Trophoblast cell (in vitro differentiated cells and primary cell): ENCODE measurements around the gene PPP1R9B.

Source experiments
- DNase-seq, 2 donors: peaks; one replicate each; pipeline ENCODE4 v3.0.0-alpha.2; 2016
- H2AFZ ChIP-seq: 2 replicates; pipeline ENCODE4 v1.6.1; 2013; ENCODE audit warnings: low read length, moderate library complexity, mild to moderate bottlenecking; ENCODE audit not compliant: insufficient read depth, poor library complexity
- H2AK5ac ChIP-seq: 2 replicates; pipeline ENCODE4 v1.6.1; 2013; ENCODE audit warnings: mild to moderate bottlenecking, low read length
- H2BK120ac ChIP-seq: 2 replicates; pipeline ENCODE4 v1.6.1; 2013; ENCODE audit warnings: low read length, mild to moderate bottlenecking, moderate library complexity; ENCODE audit not compliant: insufficient read depth, poor library complexity
- H2BK12ac ChIP-seq: 2 replicates; pipeline ENCODE4 v1.6.1; 2013; ENCODE audit warnings: mild to moderate bottlenecking, low read length, moderate library complexity
- H2BK5ac ChIP-seq: 2 replicates; pipeline ENCODE4 v1.6.1; 2013; ENCODE audit warnings: low read length, low read depth, moderate library complexity, mild to moderate bottlenecking; ENCODE audit not compliant: poor library complexity
- H3K14ac ChIP-seq: 2 replicates; pipeline ENCODE4 v1.6.1; 2013; ENCODE audit warnings: mild to moderate bottlenecking, low read length
- H3K18ac ChIP-seq: 2 replicates; pipeline ENCODE4 v1.6.1; 2013; ENCODE audit warnings: mild to moderate bottlenecking, low read length
- H3K23ac ChIP-seq: 2 replicates; pipeline ENCODE4 v1.6.1; 2013; ENCODE audit warnings: low read length
- H3K27ac ChIP-seq: 2 replicates; pipeline ENCODE4 v1.5.1; 2013; ENCODE audit warnings: low read depth, mild to moderate bottlenecking, inconsistent platforms, low read length, moderate library complexity
- H3K27me3 ChIP-seq: 2 replicates; pipeline ENCODE4 v1.6.1; 2013; ENCODE audit warnings: inconsistent platforms, mild to moderate bottlenecking, low read length, moderate library complexity; ENCODE audit not compliant: insufficient read depth
- H3K36me3 ChIP-seq, 2 experiments: 1 replicate in 1 of 2; 2 replicates in 1 of 2; pipeline ENCODE4 v1.6.1; 2013; ENCODE audit warnings: low read length in 2 of 2, mild to moderate bottlenecking in 2 of 2, moderate library complexity in 1 of 2; ENCODE audit not compliant: insufficient read depth in 2 of 2, control insufficient read depth in 1 of 2
- H3K4ac ChIP-seq: 2 replicates; pipeline ENCODE4 v1.6.1; 2013; ENCODE audit warnings: low read depth, mild to moderate bottlenecking, low read length, moderate library complexity
- H3K4me1 ChIP-seq, 2 experiments: 1 replicate in 1 of 2; 2 replicates in 1 of 2; pipeline ENCODE4 v1.6.1; 2013; ENCODE audit warnings: low read length in 2 of 2, mild to moderate bottlenecking in 2 of 2, moderate library complexity in 1 of 2; ENCODE audit not compliant: insufficient read depth in 2 of 2, control insufficient read depth in 1 of 2
- H3K4me2 ChIP-seq: 2 replicates; pipeline ENCODE4 v1.6.1; 2013; ENCODE audit warnings: inconsistent platforms, mild to moderate bottlenecking, low read length, moderate library complexity
- H3K4me3 ChIP-seq: 2 replicates; pipeline ENCODE4 v1.5.1; 2013; ENCODE audit warnings: mild to moderate bottlenecking, low read depth, low read length, inconsistent platforms
- H3K79me1 ChIP-seq: one replicate; pipeline ENCODE4 v1.6.1; 2013; ENCODE audit warnings: low read length
- H3K79me2 ChIP-seq: 2 replicates; pipeline ENCODE4 v1.6.1; 2013; ENCODE audit warnings: low read length, mild to moderate bottlenecking; ENCODE audit not compliant: control insufficient read depth, insufficient read depth, poor library complexity
- H3K9ac ChIP-seq: 2 replicates; pipeline ENCODE4 v1.6.1; 2013; ENCODE audit warnings: mild to moderate bottlenecking, low read length
- H3K9me3 ChIP-seq: 2 replicates; pipeline ENCODE4 v1.6.1; 2013; ENCODE audit warnings: low read depth, mild to moderate bottlenecking, control low read depth, inconsistent platforms, low read length; ENCODE audit not compliant: insufficient read depth
- H4K12ac ChIP-seq: 2 replicates; pipeline ENCODE4 v1.6.1; 2013; ENCODE audit warnings: low read depth, mild to moderate bottlenecking, low read length, moderate library complexity
- H4K8ac ChIP-seq: 2 replicates; pipeline ENCODE4 v1.6.1; 2013; ENCODE audit warnings: low read depth, mild to moderate bottlenecking, low read length, moderate library complexity
- H4K91ac ChIP-seq: one replicate; pipeline ENCODE4 v1.6.1; 2013; ENCODE audit warnings: low read depth, mild to moderate bottlenecking, low read length, moderate library complexity
- WGBS: extraction: QIAGEN DNeasy Blood & Tissue Kit; methylation state at CpG from one replicate; pipeline ENCODE4 v1.1.7; 2013; ENCODE audit warnings: missing lambda C conversion rate; ENCODE audit not compliant: insufficient read length, insufficient coverage; ENCODE audit errors: extremely low coverage; 5-methylcytosine and 5-hydroxymethylcytosine counted together

Gene PPP1R9B

GRCh38 chr17:50088952-50089825 lies 61.3 kb downstream of the PPP1R9B start:
- Histone ChIP-seq H2BK120ac (no peak overlapping the region), H2BK12ac (no peak overlapping the region), H3K4me3 (no peak overlapping the region), H4K12ac (no peak overlapping the region), H2AK5ac (no peak overlapping the region), H3K27me3 (no peaks in the 10 kb centered on the region), H3K4me2 (no peak overlapping the region), H4K91ac (no peak overlapping the region), H2BK5ac (no peak overlapping the region), H3K4ac (no peak overlapping the region), H4K8ac (no peak overlapping the region), H3K4me1 (no peaks in the 10 kb centered on the region), H3K9ac (no peak overlapping the region), H2AFZ (no peak overlapping the region), H3K23ac (no peak overlapping the region), H3K14ac (no peak overlapping the region), H3K36me3 (peaks cover 28 to 31% of the 10 kb centered on the region in 2 experiments), H3K27ac (no peak overlapping the region), H3K9me3 (no peaks in the 10 kb centered on the region), H3K18ac (no peak overlapping the region), H3K79me1 (no peaks in the 10 kb centered on the region), H3K79me2 (no peaks in the 10 kb centered on the region)
- WGBS = no CpG with 5 or more reads among the region's 25 CpGs
- DNase-seq = no peak

GRCh38 chr17:50087912-50088405 lies 62.5 kb downstream of the PPP1R9B start:
- peaks cover 28 to 31% of the 10 kb centered on the region in 2 experiments for H3K36me3 ChIP-seq
- H3K4me3 ChIP-seq = no peak overlapping the region
- no peak overlapping the region for H2BK5ac ChIP-seq
- no peak overlapping the region for H2BK12ac ChIP-seq
- no peak overlapping the region for H2AFZ ChIP-seq
- DNase-seq = no peak
- H4K12ac ChIP-seq = no peak overlapping the region
- no peaks in the 10 kb centered on the region for H3K9me3 ChIP-seq
- H3K23ac ChIP-seq = no peak overlapping the region
- no peaks in the 10 kb centered on the region for H3K4me1 ChIP-seq
- no peak overlapping the region for H3K9ac ChIP-seq
- H3K4me2 ChIP-seq = no peak overlapping the region
- H3K79me2 ChIP-seq = no peaks in the 10 kb centered on the region
- H3K79me1 ChIP-seq = no peaks in the 10 kb centered on the region
- H2BK120ac ChIP-seq = no peak overlapping the region
- no peak overlapping the region for H3K14ac ChIP-seq
- no peak overlapping the region for H3K4ac ChIP-seq
- H3K27me3 ChIP-seq = no peaks in the 10 kb centered on the region
- no peak overlapping the region for H2AK5ac ChIP-seq
- no peak overlapping the region for H4K8ac ChIP-seq
- H4K91ac ChIP-seq = no peak overlapping the region
- H3K18ac ChIP-seq = no peak overlapping the region
- H3K27ac ChIP-seq = no peak overlapping the region
- no CpG with 5 or more reads among the region's 19 CpGs for WGBS

GRCh38 chr17:50087246-50087911 lies 63.1 kb downstream of the PPP1R9B start:
- no peak overlapping the region for H3K14ac ChIP-seq
- H3K79me2 ChIP-seq = no peaks in the 10 kb centered on the region
- no peak overlapping the region for H3K4me3 ChIP-seq
- H3K79me1 ChIP-seq = no peaks in the 10 kb centered on the region
- H2BK12ac ChIP-seq = no peak overlapping the region
- no peak overlapping the region for H3K18ac ChIP-seq
- H2AK5ac ChIP-seq = no peak overlapping the region
- no peak overlapping the region for H4K8ac ChIP-seq
- H2BK120ac ChIP-seq = no peak overlapping the region
- no CpG with 5 or more reads among the region's 10 CpGs for WGBS
- peaks cover 28 to 31% of the 10 kb centered on the region in 2 experiments for H3K36me3 ChIP-seq
- H3K23ac ChIP-seq = no peak overlapping the region
- H4K91ac ChIP-seq = no peak overlapping the region
- H3K4ac ChIP-seq = no peak overlapping the region
- H3K27me3 ChIP-seq = no peaks in the 10 kb centered on the region
- H3K27ac ChIP-seq = no peak overlapping the region
- H3K4me1 ChIP-seq = no peaks in the 10 kb centered on the region
- no peak overlapping the region for H3K9ac ChIP-seq
- no peak overlapping the region for H2BK5ac ChIP-seq
- no peak overlapping the region for H4K12ac ChIP-seq
- H3K9me3 ChIP-seq = no peaks in the 10 kb centered on the region
- no peak overlapping the region for H2AFZ ChIP-seq
- peak; percentile 59 to 84 for DNase-seq
- H3K4me2 ChIP-seq = no peak overlapping the region
